ENCODE results near the gene ZNF518A. TPM values are rescaled to one million over a fixed set of nuclear protein-coding genes. Genes with fewer than 3 reads are reported as not detected.

The ZNF518A gene
- polyA plus RNA-seq, 10 donors = 13.8 to 30.3 (median 19.6) TPM

Other genes starting within 250 kb of the ZNF518A start
- 1 to 10 TPM in 3 of 10 donors, under 1 TPM in 7; 0.64 to 1.9 (median 0.82) TPM for gene CC2D2B, start 222.3 kb upstream of the ZNF518A start, polyA plus RNA-seq (ENCODE audit: insufficient read length in 10 of 10)
- gene CCNJ, start 86.7 kb upstream of the ZNF518A start, polyA plus RNA-seq (ENCODE audit: insufficient read length in 10 of 10) = 10 to 100 TPM in 6 of 10 donors, 1 to 10 TPM in 4; 7.5 to 12.2 (median 10.4) TPM
- 1 to 10 TPM; 1.4 to 2.9 (median 2.0) TPM for gene BLNK, start 141.3 kb downstream of the ZNF518A start, polyA plus RNA-seq (ENCODE audit: insufficient read length in 10 of 10)
- gene DNTT, start 174.1 kb downstream of the ZNF518A start, polyA plus RNA-seq (ENCODE audit: insufficient read length in 10 of 10) = under 1 TPM in 5 of 10 donors, not detected in 5; 0.16 to 0.46 (median 0.24) TPM
- not detected for gene OPALIN, start 228.7 kb downstream of the ZNF518A start, polyA plus RNA-seq (ENCODE audit: insufficient read length in 10 of 10)

Measured in muscle of back (tissue), 10 donors.